ENCODE data around the gene NPW.
A peak's percentile ranks its signal among the peaks of the same experiment; 100 is the strongest.

NPW gene

DNA sequence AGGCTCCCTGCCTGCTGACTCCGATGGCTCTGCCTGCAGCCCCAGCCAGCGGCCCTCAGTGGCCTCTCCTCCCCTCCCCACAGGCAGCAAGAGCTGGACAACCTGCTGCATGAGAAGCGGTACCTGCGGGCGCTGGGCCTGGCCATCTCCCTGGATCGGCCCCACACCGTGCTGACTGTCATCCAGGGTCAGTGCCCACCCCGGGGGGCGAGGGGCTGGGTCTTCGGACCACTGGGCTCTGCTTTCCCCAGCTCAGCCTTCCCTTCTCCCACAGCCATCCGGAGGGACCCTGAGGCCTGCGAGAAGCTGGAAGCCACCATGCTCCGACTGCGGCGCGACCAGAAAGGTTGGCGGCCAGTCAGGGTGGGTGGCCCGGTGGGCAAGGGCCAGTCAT lies 41.7 kb upstream of the NPW start:
- H3K36me3 ChIP-seq (ENCODE audit: control insufficient read depth, insufficient read depth, low read length), result no peaks in the 10 kb centered on the region
- TF ChIP-seq, protein P1, sequence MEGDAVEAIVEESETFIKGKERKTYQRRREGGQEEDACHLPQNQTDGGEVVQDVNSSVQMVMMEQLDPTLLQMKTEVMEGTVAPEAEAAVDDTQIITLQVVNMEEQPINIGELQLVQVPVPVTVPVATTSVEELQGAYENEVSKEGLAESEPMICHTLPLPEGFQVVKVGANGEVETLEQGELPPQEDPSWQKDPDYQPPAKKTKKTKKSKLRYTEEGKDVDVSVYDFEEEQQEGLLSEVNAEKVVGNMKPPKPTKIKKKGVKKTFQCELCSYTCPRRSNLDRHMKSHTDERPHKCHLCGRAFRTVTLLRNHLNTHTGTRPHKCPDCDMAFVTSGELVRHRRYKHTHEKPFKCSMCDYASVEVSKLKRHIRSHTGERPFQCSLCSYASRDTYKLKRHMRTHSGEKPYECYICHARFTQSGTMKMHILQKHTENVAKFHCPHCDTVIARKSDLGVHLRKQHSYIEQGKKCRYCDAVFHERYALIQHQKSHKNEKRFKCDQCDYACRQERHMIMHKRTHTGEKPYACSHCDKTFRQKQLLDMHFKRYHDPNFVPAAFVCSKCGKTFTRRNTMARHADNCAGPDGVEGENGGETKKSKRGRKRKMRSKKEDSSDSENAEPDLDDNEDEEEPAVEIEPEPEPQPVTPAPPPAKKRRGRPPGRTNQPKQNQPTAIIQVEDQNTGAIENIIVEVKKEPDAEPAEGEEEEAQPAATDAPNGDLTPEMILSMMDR (IDR thresholded peaks at IDR 0.05), result no peak
- no peak overlapping the region for H3K4me3 ChIP-seq (ENCODE audit: low read depth, low read length)
- H3K4me2 ChIP-seq (ENCODE audit: low read length), result no peak overlapping the region
- H3K9ac ChIP-seq, result no peak overlapping the region
- no peaks in the 10 kb centered on the region for H3K27me3 ChIP-seq (ENCODE audit: control insufficient read depth, insufficient read depth, low read length)
- H2AFZ ChIP-seq, result no peak overlapping the region
- no peaks in the 10 kb centered on the region for H3K9me3 ChIP-seq (ENCODE audit: control insufficient read depth, low read length)
- no peaks in the 10 kb centered on the region for H3K79me2 ChIP-seq
- H3K27ac ChIP-seq, result no peak overlapping the region
- no peaks in the 10 kb centered on the region for H3K4me1 ChIP-seq

DNA sequence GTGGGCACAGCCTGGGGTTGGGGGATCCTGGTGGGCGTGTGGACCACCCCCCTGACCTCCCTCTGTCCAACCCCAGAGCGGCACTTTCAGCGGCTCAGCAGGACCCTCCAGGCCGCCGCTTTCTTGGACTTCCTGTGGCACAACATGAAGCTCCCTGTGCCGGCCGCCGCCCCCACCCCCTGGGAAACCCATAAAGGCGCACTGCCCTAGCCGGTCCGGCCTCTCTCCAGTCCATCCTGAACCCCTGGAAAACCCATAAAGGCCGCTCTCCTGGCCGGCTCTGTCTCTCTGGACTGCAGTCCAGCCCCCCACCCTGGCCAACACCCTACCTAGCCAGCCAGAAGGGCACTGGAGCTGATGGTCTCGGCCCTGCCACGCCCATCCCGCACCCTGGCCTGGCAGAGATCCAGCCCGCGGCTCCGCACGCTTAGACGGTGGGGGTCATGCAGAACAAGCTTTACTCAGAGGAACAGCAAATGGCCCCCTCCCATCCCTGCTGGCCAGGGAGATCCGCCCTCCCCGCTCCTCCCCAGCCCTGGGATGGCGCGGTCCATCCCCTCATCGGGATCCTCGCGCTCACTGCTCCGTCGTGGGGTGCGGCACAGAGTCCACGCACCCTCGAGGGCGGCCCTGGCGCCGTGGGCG lies 41.0 kb upstream of the NPW start:
- Histone ChIP-seq H3K27ac (no peak overlapping the region), H3K27me3 (ENCODE audit: control insufficient read depth, insufficient read depth, low read length) (no peaks in the 10 kb centered on the region), H3K4me3 (ENCODE audit: low read depth, low read length) (peak overlapping the region; percentile 60), H3K9me3 (ENCODE audit: control insufficient read depth, low read length) (no peaks in the 10 kb centered on the region), H3K79me2 (no peaks in the 10 kb centered on the region), H3K4me2 (ENCODE audit: low read length) (peak overlapping the region; percentile 87), H3K36me3 (ENCODE audit: control insufficient read depth, insufficient read depth, low read length) (no peaks in the 10 kb centered on the region), H2AFZ (peak overlapping the region; percentile 70), H3K4me1 (no peaks in the 10 kb centered on the region), H3K9ac (no peak overlapping the region)
- TF ChIP-seq, protein P1 (IDR thresholded peaks at IDR 0.05), result no peak

- TF ChIP-seq, protein P1 (IDR thresholded peaks at IDR 0.05), result no peak
- Histone ChIP-seq H3K4me1 (no peaks in the 10 kb centered on the region), H3K9ac (no peak overlapping the region), H3K9me3 (ENCODE audit: control insufficient read depth, low read length) (no peaks in the 10 kb centered on the region), H2AFZ (peak overlapping the region; percentile 70), H3K27me3 (ENCODE audit: control insufficient read depth, insufficient read depth, low read length) (no peaks in the 10 kb centered on the region), H3K27ac (no peak overlapping the region), H3K4me2 (ENCODE audit: low read length) (peak overlapping the region; percentile 87), H3K36me3 (ENCODE audit: control insufficient read depth, insufficient read depth, low read length) (no peaks in the 10 kb centered on the region), H3K4me3 (ENCODE audit: low read depth, low read length) (peak overlapping the region; percentile 60), H3K79me2 (no peaks in the 10 kb centered on the region)
Measured at GRCh38 chr16:1979271-1980029, 40.1 kb upstream of the NPW start.

DNA sequence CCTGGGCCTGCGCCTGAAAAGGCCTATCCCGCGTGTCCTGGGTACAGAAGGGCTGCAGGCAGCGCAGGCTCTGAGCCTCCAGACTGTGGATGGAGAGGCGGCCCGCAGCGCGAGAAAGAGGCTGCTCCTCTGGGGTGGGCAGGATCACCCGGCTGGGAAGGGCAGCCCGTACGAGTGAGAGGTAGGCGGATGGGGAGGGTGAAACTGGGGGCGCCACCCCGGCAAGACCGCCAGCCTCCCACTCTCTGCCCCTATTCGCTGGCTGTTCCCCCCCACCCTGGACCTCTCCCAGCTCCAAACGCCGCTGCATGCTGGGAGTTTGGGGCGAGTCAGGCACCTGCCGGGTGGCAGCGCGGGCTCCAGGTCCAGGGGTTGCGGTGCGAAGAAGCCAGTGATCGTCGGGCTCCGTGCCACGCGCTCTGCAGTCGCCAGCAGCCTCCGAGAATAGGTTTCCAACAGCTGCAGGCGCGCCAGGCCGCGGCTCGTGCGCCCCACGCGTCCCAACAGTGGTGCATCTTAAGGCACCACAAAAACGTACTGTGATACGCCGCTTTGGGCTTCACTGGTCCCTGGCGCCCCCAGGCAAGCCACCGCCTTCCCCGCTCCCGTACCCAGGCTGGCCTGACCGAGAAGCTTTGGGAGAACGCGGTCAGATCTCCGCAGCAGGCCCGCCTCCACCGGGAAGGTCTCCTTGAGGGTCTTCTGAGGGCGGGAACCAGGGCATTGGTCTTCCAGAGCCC lies 39.4 kb upstream of the NPW start:
- H3K9ac ChIP-seq, result no peak overlapping the region
- H3K4me2 ChIP-seq (ENCODE audit: low read length), result peak overlapping the region; percentile 87
- no peaks in the 10 kb centered on the region for H3K36me3 ChIP-seq (ENCODE audit: control insufficient read depth, insufficient read depth, low read length)
- H3K9me3 ChIP-seq (ENCODE audit: control insufficient read depth, low read length), result no peaks in the 10 kb centered on the region
- H3K27ac ChIP-seq, result no peak overlapping the region
- peak overlapping the region; percentile 60 for H3K4me3 ChIP-seq (ENCODE audit: low read depth, low read length)
- no peaks in the 10 kb centered on the region for H3K27me3 ChIP-seq (ENCODE audit: control insufficient read depth, insufficient read depth, low read length)
- peak overlapping the region; percentile 70 for H2AFZ ChIP-seq
- TF ChIP-seq, protein P1 (IDR thresholded peaks at IDR 0.05), result no peak
- H3K4me1 ChIP-seq, result peaks cover 4% of the 10 kb centered on the region
- H3K79me2 ChIP-seq, result no peaks in the 10 kb centered on the region
